HFF-Myc (cell line): Measurements from ENCODE around the gene EPHA1.

Experiments
- DNase-seq: peaks from one replicate; pipeline ENCODE4 v3.0.0-alpha.2; 2011; ENCODE audit warnings: low read depth; ENCODE audit errors: extremely low read depth
- H3K4me3 ChIP-seq: replicated peaks from 2 replicates; pipeline ENCODE4 v1.5.1; 2011; ENCODE audit warnings: low read depth, mild to moderate bottlenecking, control low read depth, low read length
- CTCF ChIP-seq: IDR thresholded peaks from 2 replicates; pipeline ENCODE4 v1.5.1; 2012; ENCODE audit warnings: mild to moderate bottlenecking, low read depth, low read length, control low read depth; ENCODE audit errors: missing control alignments

EPHA1 gene

GRCh38 chr7:143376396-143376795 lies 32.3 kb downstream of the EPHA1 start:
- no peak for TF ChIP-seq CTCF
- no peak overlapping the region for H3K4me3 ChIP-seq
- DNase-seq: no peak

DNA sequence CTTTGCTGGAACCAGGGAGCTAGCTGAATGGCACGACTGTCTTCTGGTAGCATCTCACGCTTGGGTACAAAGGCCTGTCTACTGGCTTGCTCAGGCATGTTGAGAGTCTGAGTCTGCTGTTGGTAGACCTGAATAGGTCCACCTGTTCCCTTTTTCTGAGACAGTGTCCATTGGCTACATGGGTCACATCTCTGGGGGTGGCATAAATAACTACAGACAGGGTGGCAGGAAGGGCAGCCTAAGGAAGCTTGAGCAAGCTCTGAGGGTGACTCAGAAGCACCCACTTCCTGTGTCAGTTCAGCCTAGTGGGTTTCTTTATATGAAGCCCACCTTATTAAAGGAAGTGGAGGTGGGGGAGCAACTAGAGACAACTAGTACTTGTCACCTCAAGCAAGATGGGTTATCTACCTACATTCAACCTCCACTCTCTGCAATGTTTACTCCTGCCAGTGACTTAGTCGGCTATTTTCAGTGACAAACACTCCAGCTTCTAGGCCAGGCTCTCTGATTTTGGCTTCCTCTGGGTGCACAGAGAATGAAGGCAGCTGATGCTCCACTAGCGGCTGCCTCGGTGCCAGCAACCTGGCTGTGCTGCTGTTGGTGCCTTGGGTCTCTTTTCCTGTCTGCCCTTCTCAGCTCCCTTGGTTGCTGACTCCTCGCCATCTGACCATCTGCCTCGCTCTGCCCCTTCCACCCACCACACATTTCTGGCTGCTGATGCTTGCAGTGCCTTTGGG lies 33.2 kb downstream of the EPHA1 start:
- no peak for TF ChIP-seq CTCF
- no peak for DNase-seq
- no peak overlapping the region for H3K4me3 ChIP-seq

- DNase-seq: no peak
- no peak overlapping the region for H3K4me3 ChIP-seq
Measured at GRCh38 chr7:143374561-143374960, 34.1 kb downstream of the EPHA1 start.

GRCh38 chr7:143373255-143373794 lies 35.3 kb downstream of the EPHA1 start:
- no peak for DNase-seq
- peak; percentile 20 for TF ChIP-seq CTCF

More at GRCh38 chr7:143374561-143374960, 34.1 kb downstream of the EPHA1 start:
- TF ChIP-seq CTCF: no peak

DNA sequence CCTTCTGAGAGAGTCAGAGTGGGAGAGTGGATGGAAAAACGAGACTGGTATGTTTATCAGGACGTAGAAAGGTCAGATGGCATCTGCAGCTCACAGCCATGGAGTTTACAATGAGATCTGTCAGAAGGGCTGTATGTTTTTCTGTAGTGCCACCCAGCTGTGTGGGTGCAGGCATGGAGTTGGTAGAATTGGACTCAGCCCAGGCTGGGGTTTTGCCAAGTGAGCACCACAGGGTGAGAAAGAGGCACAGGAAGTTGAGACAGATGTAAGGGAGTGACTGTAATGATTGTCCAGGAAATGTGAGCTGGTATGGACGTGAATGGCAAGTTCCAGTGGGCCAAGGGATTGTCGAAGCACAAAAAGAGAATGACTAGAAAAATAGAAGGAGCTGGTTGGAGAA lies 36.6 kb downstream of the EPHA1 start:
- DNase-seq: no peak
- TF ChIP-seq CTCF: no peak

More at GRCh38 chr7:143373255-143373794, 35.3 kb downstream of the EPHA1 start:
- no peak overlapping the region for H3K4me3 ChIP-seq

GRCh38 chr7:143369678-143370651 lies 38.7 kb downstream of the EPHA1 start:
- no peak for DNase-seq
- TF ChIP-seq CTCF: no peak
- no peak overlapping the region for H3K4me3 ChIP-seq

More for the DNA sequence above, 36.6 kb downstream of the EPHA1 start:
- H3K4me3 ChIP-seq: no peak overlapping the region
